Inferior parietal cortex (tissue), 1 donor: ENCODE data around the gene INPP5A.
A peak's percentile ranks its signal among the peaks of the same experiment; 100 is the strongest.
"Not testable (repeated sequence)": the region's sequence is repeated elsewhere in the genome, so short reads cannot be mapped to it uniquely, and the experiment has no call there.

Experiments
- DNase-seq: peaks from one replicate; pipeline ENCODE4 v3.0.0-alpha.2; 2016; ENCODE audit errors: extremely low spot score

Gene INPP5A

GRCh38 chr10:132658546-132659205 lies 121.1 kb downstream of the INPP5A start:
- DNase-seq = no peak

GRCh38 chr10:132659206-132660091 lies 121.9 kb downstream of the INPP5A start:
- no peak for DNase-seq

- no peak for DNase-seq
Measured at GRCh38 chr10:132660385-132660784, 122.8 kb downstream of the INPP5A start.

- DNase-seq = no peak
Measured at GRCh38 chr10:132662186-132662920, 124.8 kb downstream of the INPP5A start.

- no peak for DNase-seq
Measured at GRCh38 chr10:132663666-132664365, 126.2 kb downstream of the INPP5A start.

- DNase-seq = no peak
Measured at GRCh38 chr10:132664407-132664806, 126.8 kb downstream of the INPP5A start.

GRCh38 chr10:132664883-132665282 lies 127.3 kb downstream of the INPP5A start:
- no peak for DNase-seq

- DNase-seq = peak; percentile 24
Measured at GRCh38 chr10:132665946-132666704, 128.5 kb downstream of the INPP5A start.

- DNase-seq = no peak
Measured at GRCh38 chr10:132666705-132667341, 129.2 kb downstream of the INPP5A start.

GRCh38 chr10:132667342-132668047 lies 129.9 kb downstream of the INPP5A start:
- no peak for DNase-seq

- DNase-seq = no peak
Measured at GRCh38 chr10:132668048-132668394, 130.4 kb downstream of the INPP5A start.

- no peak for DNase-seq
Measured at GRCh38 chr10:132669208-132669861, 131.7 kb downstream of the INPP5A start.

- DNase-seq = no peak
Measured at GRCh38 chr10:132670546-132671227, 133.1 kb downstream of the INPP5A start.

- no peak for DNase-seq
Measured at GRCh38 chr10:132671228-132672154, 133.9 kb downstream of the INPP5A start.

GRCh38 chr10:132673746-132674145 lies 136.2 kb downstream of the INPP5A start:
- not testable (repeated sequence) for DNase-seq

GRCh38 chr10:132674311-132674710 lies 136.7 kb downstream of the INPP5A start:
- DNase-seq = no peak

GRCh38 chr10:132675031-132675740 lies 137.6 kb downstream of the INPP5A start:
- no peak for DNase-seq
